Coronary artery (tissue), 2 donors: ENCODE data around the gene ATP2C2.
"Not testable (repeated sequence)": the region's sequence is repeated elsewhere in the genome, so short reads cannot be mapped to it uniquely, and the experiment has no call there.

Source experiments
- DNase-seq: peaks from one replicate; pipeline ENCODE4 v3.0.0-alpha.2; 2017; ENCODE audit warnings: low spot score
- H3K27ac ChIP-seq, 2 donors: fragments of 200-600 bp; sonication (generic); one replicate each; pipeline ENCODE4 v1.5.1; 2016 to 2019
- H3K4me3 ChIP-seq: fragments of 200-600 bp; sonication (generic); 2 replicates; pipeline ENCODE4 v1.5.1; 2016; ENCODE audit warnings: mild to moderate bottlenecking, moderate library complexity
- TF ChIP-seq, protein P1 (sequence below): fragments of 200-600 bp; sonication (generic); IDR thresholded peaks from one replicate; pipeline ENCODE4 v1.5.1; 2019; ENCODE audit warnings: antibody characterized with exemption

Gene ATP2C2

DNA sequence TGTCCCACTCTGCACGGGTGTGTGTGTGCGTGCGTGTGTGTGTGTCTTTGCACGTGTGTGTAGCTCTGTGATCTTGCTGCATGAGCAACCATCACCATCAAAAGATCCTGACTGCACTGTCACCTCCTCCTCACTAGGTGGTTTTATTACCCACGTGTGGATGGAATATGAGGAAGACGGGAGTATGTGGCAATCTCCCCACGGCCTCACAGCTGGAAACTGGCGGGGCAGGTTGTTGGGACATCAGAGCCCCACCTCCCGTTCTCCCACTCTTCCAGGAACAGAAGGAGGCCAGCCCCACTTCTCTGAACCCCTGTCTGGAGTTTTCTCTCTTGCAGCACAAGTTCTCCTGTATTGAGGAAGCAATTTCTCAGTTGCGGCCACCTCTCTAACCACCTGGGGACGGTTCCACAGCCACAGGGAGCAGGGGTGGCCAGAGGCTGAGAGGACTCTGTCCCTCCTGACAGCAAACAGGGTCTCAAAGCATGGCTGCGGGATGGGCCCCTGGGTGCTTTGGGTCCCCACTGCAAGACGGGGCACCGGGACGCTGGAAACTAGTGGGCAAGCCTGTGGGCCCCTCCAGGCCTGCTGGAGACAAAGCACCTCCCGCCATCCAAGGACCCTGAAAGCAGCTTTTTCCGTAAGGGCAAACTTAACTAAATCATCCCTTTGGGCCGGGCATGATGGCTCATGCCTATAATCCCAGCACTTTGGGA is 27.9 kb upstream of the ATP2C2 start:
- Histone ChIP-seq H3K27ac (no peak overlapping the region), H3K4me3 (no peak overlapping the region)
- no peak for DNase-seq
- TF ChIP-seq, protein P1, sequence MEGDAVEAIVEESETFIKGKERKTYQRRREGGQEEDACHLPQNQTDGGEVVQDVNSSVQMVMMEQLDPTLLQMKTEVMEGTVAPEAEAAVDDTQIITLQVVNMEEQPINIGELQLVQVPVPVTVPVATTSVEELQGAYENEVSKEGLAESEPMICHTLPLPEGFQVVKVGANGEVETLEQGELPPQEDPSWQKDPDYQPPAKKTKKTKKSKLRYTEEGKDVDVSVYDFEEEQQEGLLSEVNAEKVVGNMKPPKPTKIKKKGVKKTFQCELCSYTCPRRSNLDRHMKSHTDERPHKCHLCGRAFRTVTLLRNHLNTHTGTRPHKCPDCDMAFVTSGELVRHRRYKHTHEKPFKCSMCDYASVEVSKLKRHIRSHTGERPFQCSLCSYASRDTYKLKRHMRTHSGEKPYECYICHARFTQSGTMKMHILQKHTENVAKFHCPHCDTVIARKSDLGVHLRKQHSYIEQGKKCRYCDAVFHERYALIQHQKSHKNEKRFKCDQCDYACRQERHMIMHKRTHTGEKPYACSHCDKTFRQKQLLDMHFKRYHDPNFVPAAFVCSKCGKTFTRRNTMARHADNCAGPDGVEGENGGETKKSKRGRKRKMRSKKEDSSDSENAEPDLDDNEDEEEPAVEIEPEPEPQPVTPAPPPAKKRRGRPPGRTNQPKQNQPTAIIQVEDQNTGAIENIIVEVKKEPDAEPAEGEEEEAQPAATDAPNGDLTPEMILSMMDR: no peak

DNA sequence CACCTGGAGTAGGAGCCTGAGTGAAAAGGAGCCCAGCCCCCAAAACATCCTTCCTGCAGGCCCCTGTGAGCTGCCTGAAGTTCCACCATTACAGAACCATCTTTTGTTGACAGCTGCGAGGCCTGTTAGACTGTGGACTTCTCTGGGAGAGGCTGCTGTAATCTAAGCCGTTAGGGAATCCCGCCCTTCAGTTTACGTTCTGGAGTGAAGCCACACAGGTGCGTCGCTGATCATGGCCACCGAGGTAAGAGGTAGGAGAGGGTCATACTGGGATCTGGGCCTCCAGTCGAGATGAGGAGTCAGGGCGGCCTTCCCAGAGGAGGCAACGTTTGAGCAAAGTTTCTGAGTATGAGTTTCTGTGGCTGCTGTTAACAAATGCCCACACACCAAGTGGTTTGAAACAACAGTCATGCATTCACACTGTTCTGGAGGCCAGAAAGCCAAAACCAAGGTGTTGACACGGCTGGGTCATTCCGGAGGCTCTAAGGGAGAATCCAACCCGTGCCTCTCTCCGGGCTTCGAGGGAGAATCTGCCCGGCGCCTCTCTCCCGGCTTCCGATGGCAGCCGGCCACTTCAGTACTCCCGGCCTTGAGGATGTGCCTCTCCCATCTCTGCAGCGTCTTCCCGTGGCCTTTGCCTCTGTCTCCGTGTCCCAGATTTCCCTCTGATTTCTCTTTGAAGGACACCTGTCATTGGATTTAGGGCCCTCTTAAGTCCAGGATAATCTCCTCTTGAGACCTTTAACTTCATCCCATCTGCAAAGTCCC is 26.6 kb upstream of the ATP2C2 start:
- no peak for DNase-seq
- no peak overlapping the region for H3K27ac ChIP-seq
- no peak overlapping the region for H3K4me3 ChIP-seq
- TF ChIP-seq, protein P1: no peak

DNA sequence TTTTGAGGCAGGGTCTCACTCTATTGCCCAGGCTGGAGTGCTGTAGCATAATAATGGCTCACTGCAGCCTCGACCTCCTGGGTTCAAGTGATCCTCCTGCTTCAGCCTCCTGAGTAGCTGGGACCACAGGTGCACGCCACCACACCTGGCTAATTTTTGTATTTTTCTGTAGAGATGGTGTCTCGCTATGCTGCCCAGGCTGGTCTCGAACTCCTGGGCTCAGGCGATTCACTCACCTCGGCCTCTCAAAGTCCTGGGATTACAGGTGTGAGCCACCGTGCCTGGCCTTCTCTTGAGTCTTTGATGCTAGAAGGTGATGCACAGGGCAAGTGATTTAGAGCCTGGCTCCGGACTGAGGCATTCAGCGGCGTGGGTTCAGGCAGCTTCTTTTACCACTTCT is 24.5 kb upstream of the ATP2C2 start:
- DNase-seq, H3K4me3 ChIP-seq, H3K27ac ChIP-seq: not testable (repeated sequence)

DNA sequence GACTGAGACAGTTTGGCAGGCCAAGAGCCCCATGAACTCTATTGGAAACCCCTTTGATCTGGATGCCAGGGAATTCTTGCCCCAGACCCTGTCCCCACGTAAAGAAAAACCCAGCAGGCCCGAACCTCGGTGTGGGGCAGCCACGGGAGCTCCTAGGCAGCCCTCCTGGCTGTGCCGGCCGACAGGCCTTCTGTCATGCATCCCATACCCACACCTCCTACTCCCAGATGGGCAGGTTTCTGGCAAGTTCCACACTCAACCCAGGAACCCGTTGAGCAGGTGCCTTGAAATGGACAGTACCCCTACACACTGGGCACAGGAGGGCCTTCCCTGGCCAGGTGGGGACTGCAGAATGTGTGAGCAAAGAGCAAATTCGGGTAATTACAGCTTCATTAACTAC is 23.6 kb upstream of the ATP2C2 start:
- no peak for DNase-seq
- no peak overlapping the region for H3K27ac ChIP-seq
- TF ChIP-seq, protein P1: no peak
- no peak overlapping the region for H3K4me3 ChIP-seq

DNA sequence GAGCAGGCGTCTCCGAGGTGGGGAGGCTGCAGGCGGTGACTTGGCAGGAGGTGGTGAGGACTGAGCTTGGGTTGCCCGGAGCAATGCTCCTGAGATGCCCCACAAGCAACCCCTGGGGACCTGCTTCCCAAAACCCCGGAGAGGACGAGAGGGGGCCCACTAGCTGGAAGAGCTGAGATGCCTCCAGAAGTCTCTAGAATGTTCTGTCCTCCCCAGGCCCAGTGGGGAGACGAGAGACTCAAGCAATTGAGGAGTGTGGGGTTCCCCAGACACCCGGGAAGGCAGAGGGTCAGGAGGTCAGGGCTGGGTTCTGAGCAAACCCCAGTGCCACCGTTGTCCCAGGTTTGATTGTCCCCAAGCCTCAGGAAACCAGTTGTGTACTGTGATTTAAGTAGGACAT is 21.2 kb upstream of the ATP2C2 start:
- TF ChIP-seq, protein P1: no peak
- DNase-seq: no peak
- no peak overlapping the region for H3K27ac ChIP-seq
- no peak overlapping the region for H3K4me3 ChIP-seq

DNA sequence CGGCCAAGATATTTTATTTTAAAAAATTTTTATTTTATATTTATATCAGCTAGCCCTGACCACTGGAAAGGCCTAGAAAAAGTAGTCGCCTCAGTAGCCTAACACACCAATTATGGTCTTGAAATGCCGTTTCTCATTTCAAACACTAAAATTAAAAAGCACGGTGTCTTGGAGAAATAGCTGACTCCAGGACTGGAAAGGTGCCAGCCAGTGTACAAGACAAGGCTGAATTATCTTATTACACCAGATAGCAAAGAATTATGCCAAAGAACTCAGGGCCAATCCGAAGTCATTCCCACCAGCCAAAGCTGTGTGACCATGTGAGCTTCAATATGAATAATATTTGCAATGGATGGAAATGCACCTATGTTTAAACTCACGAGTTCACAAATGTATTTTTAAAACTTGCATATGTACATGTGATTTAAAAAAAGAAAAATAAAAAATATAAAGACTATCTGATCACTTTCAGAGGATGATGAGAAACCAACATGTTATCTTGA is 19.9 kb upstream of the ATP2C2 start:
- Histone ChIP-seq H3K27ac (no peak overlapping the region), H3K4me3 (no peak overlapping the region)
- no peak for DNase-seq
- TF ChIP-seq, protein P1: no peak

DNA sequence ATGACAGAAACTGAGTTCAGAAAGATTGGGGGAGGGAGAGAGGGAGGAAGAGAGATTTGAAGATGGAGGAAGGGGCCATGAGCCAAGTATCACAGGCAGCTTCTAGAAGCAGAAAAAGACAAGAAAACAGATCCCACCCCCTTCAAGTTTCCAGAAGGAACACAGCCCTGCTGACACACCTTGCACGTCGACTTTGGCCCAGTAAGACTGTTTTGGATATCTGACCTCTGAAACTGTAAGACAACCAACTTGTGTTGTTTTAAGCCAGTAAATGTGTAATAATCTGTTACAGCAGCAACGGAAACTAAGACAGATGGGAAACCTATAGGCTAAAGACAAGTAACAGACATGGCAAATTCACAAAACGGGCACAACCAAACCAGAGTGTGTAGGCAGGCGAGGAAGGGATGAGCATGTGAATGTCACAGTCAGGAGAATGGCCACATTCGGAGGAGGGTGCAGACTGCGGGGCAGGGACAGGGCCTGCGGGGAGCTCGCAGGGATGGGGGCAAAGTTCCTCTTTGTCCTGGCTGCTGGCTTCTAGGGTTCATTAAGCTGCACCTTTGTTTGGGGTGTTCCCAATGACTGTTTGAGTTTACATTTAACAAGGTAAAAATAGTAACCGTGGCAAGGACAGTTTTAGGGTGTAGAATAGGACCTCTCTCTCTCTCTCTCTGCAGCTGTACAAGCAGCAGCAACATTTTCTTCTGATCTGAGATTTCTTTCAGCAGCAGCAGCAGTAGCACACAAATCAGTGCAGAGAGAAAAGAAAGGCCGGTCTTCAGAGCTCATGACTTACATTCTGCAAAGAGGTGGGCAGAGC is 18.3 kb upstream of the ATP2C2 start:
- DNase-seq: no peak
- no peak overlapping the region for H3K27ac ChIP-seq
- TF ChIP-seq, protein P1: no peak

More for the DNA sequence above, 18.3 kb upstream of the ATP2C2 start:
- no peak overlapping the region for H3K4me3 ChIP-seq
